Stimulated activated CD4-positive, alpha-beta T cell treated with anti-CD3 and anti-CD28 coated beads, Interleukin-2, amount 100 ng/mL, for 48 hours (primary cell): ENCODE measurements around the gene MLEC.
"Not testable (repeated sequence)": the region's sequence is repeated elsewhere in the genome, so short reads cannot be mapped to it uniquely, and the experiment has no call there.

Experiments used
- DNase-seq, 2 donors: peaks; one replicate each; pipeline ENCODE4 v3.0.0-alpha.2; 2020

Gene MLEC

GRCh38 chr12:120663741-120664140 is 23.2 kb upstream of the MLEC start:
- DNase-seq: no peak

GRCh38 chr12:120666571-120667390 is 20.2 kb upstream of the MLEC start:
- no peak for DNase-seq

GRCh38 chr12:120668091-120668867 is 18.7 kb upstream of the MLEC start:
- DNase-seq: no peak

GRCh38 chr12:120668868-120669840 is 17.8 kb upstream of the MLEC start:
- DNase-seq: no peak

- DNase-seq: not testable (repeated sequence)
Observed at GRCh38 chr12:120670237-120670636, 16.7 kb upstream of the MLEC start.

GRCh38 chr12:120670667-120671066 is 16.3 kb upstream of the MLEC start:
- DNase-seq: no peak

GRCh38 chr12:120674097-120674636 is 12.8 kb upstream of the MLEC start:
- DNase-seq: no peak

- no peak for DNase-seq
Observed at GRCh38 chr12:120677765-120678473, 9.0 kb upstream of the MLEC start.

GRCh38 chr12:120678572-120678971 is 8.4 kb upstream of the MLEC start:
- DNase-seq: no peak

- DNase-seq: no peak
Observed at GRCh38 chr12:120680165-120680738, 6.7 kb upstream of the MLEC start.

- DNase-seq: no peak
Observed at GRCh38 chr12:120684523-120684932, 2.4 kb upstream of the MLEC start.

GRCh38 chr12:120685522-120685921 is 1.4 kb upstream of the MLEC start:
- no peak for DNase-seq

GRCh38 chr12:120686151-120686689 is 729 bp upstream of the MLEC start:
- DNase-seq: peak; percentile 94 to 95

GRCh38 chr12:120687578-120688289 is 785 bp downstream of the MLEC start:
- peak in 1 of 2 donors; percentile 31 for DNase-seq

- no peak for DNase-seq
Observed at GRCh38 chr12:120688527-120689071, 1.6 kb downstream of the MLEC start.

GRCh38 chr12:120689397-120690082 is 2.6 kb downstream of the MLEC start:
- DNase-seq: no peak

- DNase-seq: no peak
Observed at GRCh38 chr12:120690083-120690450, 3.1 kb downstream of the MLEC start.

GRCh38 chr12:120690978-120691377 is 4.0 kb downstream of the MLEC start:
- DNase-seq: no peak

GRCh38 chr12:120692524-120693033 is 5.6 kb downstream of the MLEC start:
- no peak for DNase-seq
